KOPT-K1 (cell line): ENCODE data around the gene PTPA.
"Not testable (repeated sequence)": the region's sequence is repeated elsewhere in the genome, so short reads cannot be mapped to it uniquely, and the experiment has no call there.

ENCODE experiments used
- H3K27ac ChIP-seq: fragments of 200-600 bp; sonication (generic); 2 replicates; pipeline ENCODE4 v1.5.1; 2016; ENCODE audit warnings: antibody characterized with exemption, mild to moderate bottlenecking, low read depth, low read length; ENCODE audit not compliant: poor library complexity, severe bottlenecking
- H3K36me3 ChIP-seq: fragments of 200-600 bp; sonication (generic); 2 replicates; pipeline ENCODE4 v1.5.1; 2017; ENCODE audit warnings: antibody characterized with exemption, mild to moderate bottlenecking, low read length, moderate library complexity; ENCODE audit not compliant: insufficient read depth
- H3K9me3 ChIP-seq: fragments of 200-600 bp; sonication (generic); 2 replicates; pipeline ENCODE4 v1.5.1; 2017; ENCODE audit warnings: antibody characterized with exemption, low read length, mild to moderate bottlenecking; ENCODE audit not compliant: insufficient read depth, poor library complexity, severe bottlenecking

The PTPA gene

GRCh38 chr9:129177791-129178567 lies 66.8 kb downstream of the PTPA start, which contains the start of gene IER5L:
IER5L (minus strand) TSS chr9:129178261; CDS start chr9:129178052, 209 bp downstream.
- no peaks in the 10 kb centered on the region for H3K9me3 ChIP-seq
- H3K36me3 ChIP-seq = no peaks in the 10 kb centered on the region
- H3K27ac ChIP-seq = no peak within 1 kb of the TSS

- no peaks in the 10 kb centered on the region for H3K9me3 ChIP-seq
- no peaks in the 10 kb centered on the region for H3K36me3 ChIP-seq
- H3K27ac ChIP-seq = no peak overlapping the region
Observed at GRCh38 chr9:129178568-129179382, 67.6 kb downstream of the PTPA start.

- H3K9me3 ChIP-seq = no peaks in the 10 kb centered on the region
- H3K36me3 ChIP-seq = no peaks in the 10 kb centered on the region
- H3K27ac ChIP-seq = no peak overlapping the region
Observed at GRCh38 chr9:129181246-129181645, 70.0 kb downstream of the PTPA start.

GRCh38 chr9:129182122-129182521 lies 70.9 kb downstream of the PTPA start:
- no peaks in the 10 kb centered on the region for H3K36me3 ChIP-seq
- no peak overlapping the region for H3K27ac ChIP-seq
- peaks cover 3% of the 10 kb centered on the region for H3K9me3 ChIP-seq

GRCh38 chr9:129182625-129183494 lies 71.6 kb downstream of the PTPA start:
- Histone ChIP-seq H3K27ac (no peak overlapping the region), H3K36me3 (no peaks in the 10 kb centered on the region), H3K9me3 (peaks cover 4% of the 10 kb centered on the region)

GRCh38 chr9:129183495-129184218 lies 72.4 kb downstream of the PTPA start:
- no peak overlapping the region for H3K27ac ChIP-seq
- H3K9me3 ChIP-seq = peaks cover 4% of the 10 kb centered on the region
- no peaks in the 10 kb centered on the region for H3K36me3 ChIP-seq

GRCh38 chr9:129184219-129184524 lies 73.0 kb downstream of the PTPA start:
- Histone ChIP-seq H3K36me3 (no peaks in the 10 kb centered on the region), H3K27ac (no peak overlapping the region), H3K9me3 (peaks cover 4% of the 10 kb centered on the region)

- no peak overlapping the region for H3K27ac ChIP-seq
- peaks cover 4% of the 10 kb centered on the region for H3K9me3 ChIP-seq
- no peaks in the 10 kb centered on the region for H3K36me3 ChIP-seq
Observed at GRCh38 chr9:129184596-129185122, 73.4 kb downstream of the PTPA start.

- no peaks in the 10 kb centered on the region for H3K36me3 ChIP-seq
Observed at GRCh38 chr9:129185402-129185801, 74.2 kb downstream of the PTPA start.

GRCh38 chr9:129185991-129186390 lies 74.8 kb downstream of the PTPA start:
- Histone ChIP-seq H3K36me3 (no peaks in the 10 kb centered on the region), H3K27ac (no peak overlapping the region), H3K9me3 (peaks cover 4% of the 10 kb centered on the region)

More at GRCh38 chr9:129185402-129185801, 74.2 kb downstream of the PTPA start:
- Histone ChIP-seq H3K9me3 (peaks cover 4% of the 10 kb centered on the region), H3K27ac (no peak overlapping the region)

- H3K27ac ChIP-seq = no peak overlapping the region
- H3K9me3 ChIP-seq = peaks cover 4% of the 10 kb centered on the region
- H3K36me3 ChIP-seq = no peaks in the 10 kb centered on the region
Observed at GRCh38 chr9:129187042-129187441, 75.8 kb downstream of the PTPA start.

GRCh38 chr9:129189971-129190370 lies 78.8 kb downstream of the PTPA start:
- H3K9me3 ChIP-seq = peaks cover 11% of the 10 kb centered on the region
- H3K27ac ChIP-seq, H3K36me3 ChIP-seq: not testable (repeated sequence)

GRCh38 chr9:129191234-129191633 lies 80.0 kb downstream of the PTPA start:
- no peak overlapping the region for H3K27ac ChIP-seq
- H3K9me3 ChIP-seq = peaks cover 11% of the 10 kb centered on the region
- H3K36me3 ChIP-seq = no peaks in the 10 kb centered on the region

- Histone ChIP-seq H3K36me3 (no peaks in the 10 kb centered on the region), H3K27ac (no peak overlapping the region), H3K9me3 (peaks cover 7% of the 10 kb centered on the region)
Observed at GRCh38 chr9:129193655-129194054, 82.4 kb downstream of the PTPA start.
